Nephron progenitor cell (in vitro differentiated cells): ENCODE results near the gene GALNT3.

Source experiments
- DNase-seq: peaks from one replicate; pipeline ENCODE4 v3.0.0; 2021
- H3K27ac Mint-ChIP-seq: 2 replicates; pipeline ENCODE4 v1.8.0; 2021; ENCODE audit warnings: mild to moderate bottlenecking, moderate library complexity, mixed read lengths
- H3K27me3 Mint-ChIP-seq: 2 replicates; pipeline ENCODE4 v1.8.0; 2021; ENCODE audit warnings: mild to moderate bottlenecking, low read depth, mixed read lengths; ENCODE audit not compliant: poor library complexity
- H3K36me3 Mint-ChIP-seq: 2 replicates; pipeline ENCODE4 v1.8.0; 2021; ENCODE audit warnings: low read depth, mixed read lengths
- H3K4me1 Mint-ChIP-seq: 2 replicates; pipeline ENCODE4 v1.8.0; 2021; ENCODE audit warnings: mixed read lengths
- H3K4me3 Mint-ChIP-seq: 2 replicates; pipeline ENCODE4 v1.8.0; 2021; ENCODE audit warnings: mild to moderate bottlenecking, moderate library complexity, mixed read lengths
- H3K9me3 Mint-ChIP-seq: 2 replicates; pipeline ENCODE4 v1.8.0; 2021; ENCODE audit warnings: mild to moderate bottlenecking, moderate library complexity, mixed read lengths
- TF ChIP-seq, protein P1 (sequence below): fragments of 200-600 bp; sonication (generic); IDR thresholded peaks from 2 replicates; pipeline ENCODE4 v1.5.0; 2021; ENCODE audit warnings: antibody characterized with exemption

GALNT3 gene

DNA sequence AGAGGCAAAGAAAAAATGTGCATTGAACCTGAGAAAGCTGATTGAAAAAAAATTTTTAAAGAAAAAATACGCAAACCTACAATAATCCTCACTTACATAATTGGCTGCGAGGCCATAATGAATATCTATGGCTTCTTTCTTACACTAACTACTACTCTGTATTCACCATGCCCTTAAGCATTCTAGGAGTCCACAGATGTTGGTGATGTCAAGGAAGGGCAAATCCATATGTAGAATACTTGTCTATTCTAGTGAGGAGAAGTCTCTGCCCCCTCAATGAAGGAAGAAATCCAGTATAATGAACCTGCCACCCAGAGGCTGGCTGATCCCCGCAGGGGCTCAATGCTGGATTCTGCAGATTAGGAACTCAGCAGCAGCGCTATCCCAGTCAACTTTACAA lies 14.3 kb downstream of the GALNT3 start:
- no peaks in the 10 kb centered on the region for H3K4me1 Mint-ChIP-seq
- H3K36me3 Mint-ChIP-seq, result peaks cover 5% of the 10 kb centered on the region
- H3K4me3 Mint-ChIP-seq, result no peak overlapping the region
- peaks cover 23% of the 10 kb centered on the region for H3K9me3 Mint-ChIP-seq
- TF ChIP-seq, protein P1, sequence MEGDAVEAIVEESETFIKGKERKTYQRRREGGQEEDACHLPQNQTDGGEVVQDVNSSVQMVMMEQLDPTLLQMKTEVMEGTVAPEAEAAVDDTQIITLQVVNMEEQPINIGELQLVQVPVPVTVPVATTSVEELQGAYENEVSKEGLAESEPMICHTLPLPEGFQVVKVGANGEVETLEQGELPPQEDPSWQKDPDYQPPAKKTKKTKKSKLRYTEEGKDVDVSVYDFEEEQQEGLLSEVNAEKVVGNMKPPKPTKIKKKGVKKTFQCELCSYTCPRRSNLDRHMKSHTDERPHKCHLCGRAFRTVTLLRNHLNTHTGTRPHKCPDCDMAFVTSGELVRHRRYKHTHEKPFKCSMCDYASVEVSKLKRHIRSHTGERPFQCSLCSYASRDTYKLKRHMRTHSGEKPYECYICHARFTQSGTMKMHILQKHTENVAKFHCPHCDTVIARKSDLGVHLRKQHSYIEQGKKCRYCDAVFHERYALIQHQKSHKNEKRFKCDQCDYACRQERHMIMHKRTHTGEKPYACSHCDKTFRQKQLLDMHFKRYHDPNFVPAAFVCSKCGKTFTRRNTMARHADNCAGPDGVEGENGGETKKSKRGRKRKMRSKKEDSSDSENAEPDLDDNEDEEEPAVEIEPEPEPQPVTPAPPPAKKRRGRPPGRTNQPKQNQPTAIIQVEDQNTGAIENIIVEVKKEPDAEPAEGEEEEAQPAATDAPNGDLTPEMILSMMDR, result no peak
- H3K27me3 Mint-ChIP-seq, result no peaks in the 10 kb centered on the region
- H3K27ac Mint-ChIP-seq, result no peak overlapping the region
- DNase-seq, result no peak

DNA sequence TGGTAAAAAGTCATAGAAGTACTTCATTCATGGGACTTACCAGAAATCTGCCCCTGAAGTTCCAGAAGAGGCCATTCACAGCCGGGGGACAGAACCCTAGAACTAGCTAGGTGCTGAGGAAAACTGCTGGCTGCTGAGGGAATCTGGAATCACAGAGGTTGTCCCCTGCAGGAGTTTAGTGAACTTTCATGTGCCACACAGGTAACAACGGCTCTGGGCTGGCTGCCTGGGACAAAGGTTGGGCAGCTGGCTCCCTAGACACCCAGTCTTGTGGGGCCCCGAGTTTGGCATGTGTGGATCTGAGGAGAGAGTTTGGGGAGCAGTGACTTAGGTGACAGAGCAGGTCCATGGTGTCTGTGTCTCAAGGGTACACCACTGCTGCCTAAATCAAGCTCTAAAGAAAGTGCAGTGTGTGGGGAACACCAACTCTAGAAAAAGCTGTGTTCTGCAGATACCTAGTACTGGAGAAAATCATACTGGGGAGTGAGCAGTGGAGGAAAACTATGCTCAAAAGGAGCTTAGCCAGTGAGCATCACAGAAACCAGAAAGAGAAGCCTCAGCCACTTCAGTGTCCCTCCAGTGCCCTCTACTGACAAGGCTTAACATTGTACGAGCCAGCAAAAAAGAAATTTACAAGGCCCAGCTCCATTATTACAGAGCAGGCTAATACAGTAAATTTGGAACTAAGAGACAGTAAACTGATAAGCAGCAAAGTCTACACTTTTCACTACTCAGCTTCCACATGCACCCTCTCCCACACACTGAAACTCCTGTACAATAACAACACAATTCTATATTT lies 15.2 kb downstream of the GALNT3 start:
- Mint-ChIP-seq H3K36me3 (peaks cover 5% of the 10 kb centered on the region), H3K27ac (no peak overlapping the region), H3K27me3 (no peaks in the 10 kb centered on the region), H3K4me3 (no peak overlapping the region), H3K9me3 (peaks cover 23% of the 10 kb centered on the region), H3K4me1 (no peaks in the 10 kb centered on the region)
- no peak for DNase-seq
- TF ChIP-seq, protein P1, result no peak

DNA sequence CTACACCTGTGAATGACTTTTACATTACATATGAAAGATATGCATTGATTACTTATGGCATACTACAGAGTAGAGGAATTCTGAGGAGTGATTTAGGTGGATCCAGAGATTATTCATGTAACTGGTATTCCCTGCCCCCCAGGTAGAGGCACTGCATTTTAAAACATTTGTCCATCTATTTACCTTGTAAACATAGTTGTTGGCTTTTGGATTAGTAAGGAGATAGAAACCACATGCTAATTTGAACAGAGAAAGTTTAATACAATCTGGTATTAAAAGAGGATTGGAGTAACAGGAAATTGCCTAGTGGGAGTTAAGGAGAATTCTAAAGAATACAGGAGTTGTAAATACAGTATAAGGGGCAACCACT lies 15.9 kb downstream of the GALNT3 start:
- no peak for DNase-seq
- H3K4me1 Mint-ChIP-seq, result no peaks in the 10 kb centered on the region
- H3K27me3 Mint-ChIP-seq, result no peaks in the 10 kb centered on the region
- no peak overlapping the region for H3K4me3 Mint-ChIP-seq
- H3K9me3 Mint-ChIP-seq, result peaks cover 23% of the 10 kb centered on the region
- no peak overlapping the region for H3K27ac Mint-ChIP-seq
- TF ChIP-seq, protein P1, result no peak
- peaks cover 5% of the 10 kb centered on the region for H3K36me3 Mint-ChIP-seq

DNA sequence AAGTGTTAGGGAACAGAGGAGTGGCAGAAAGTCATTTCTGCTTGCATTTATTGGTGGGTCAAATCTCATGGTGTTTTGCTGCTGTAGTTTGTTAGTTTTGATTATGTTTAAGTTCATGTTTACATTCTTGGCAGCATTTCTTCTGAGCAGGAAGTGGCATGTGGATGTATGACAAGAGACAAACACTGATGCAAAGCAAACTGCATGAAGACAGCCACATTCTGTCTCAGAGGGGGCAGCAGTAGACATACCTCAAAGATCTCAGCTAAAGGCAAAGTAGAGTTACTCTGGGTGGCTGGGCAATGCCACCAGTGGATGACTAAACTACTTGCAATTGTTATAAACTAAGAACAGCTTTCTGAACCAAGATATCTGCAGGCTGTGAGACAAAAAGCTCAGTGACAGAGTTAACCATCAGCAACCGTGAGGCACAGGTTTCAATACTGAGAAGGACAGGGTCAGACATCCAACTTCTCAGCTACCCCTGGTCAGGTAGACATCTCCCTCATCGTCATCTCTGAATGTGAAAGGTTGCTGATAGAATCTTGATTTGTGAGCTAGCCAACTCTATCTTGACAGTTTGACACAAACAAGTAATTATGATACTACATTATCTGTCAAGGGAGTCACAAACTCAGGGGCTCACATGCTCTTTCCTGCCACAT lies 16.4 kb downstream of the GALNT3 start:
- H3K27ac Mint-ChIP-seq, result peak overlapping the region; percentile 43
- TF ChIP-seq, protein P1, result no peak
- peaks cover 23% of the 10 kb centered on the region for H3K9me3 Mint-ChIP-seq
- H3K4me1 Mint-ChIP-seq, result no peaks in the 10 kb centered on the region
- H3K27me3 Mint-ChIP-seq, result no peaks in the 10 kb centered on the region
- DNase-seq, result no peak
- peaks cover 5% of the 10 kb centered on the region for H3K36me3 Mint-ChIP-seq
- H3K4me3 Mint-ChIP-seq, result no peak overlapping the region

DNA sequence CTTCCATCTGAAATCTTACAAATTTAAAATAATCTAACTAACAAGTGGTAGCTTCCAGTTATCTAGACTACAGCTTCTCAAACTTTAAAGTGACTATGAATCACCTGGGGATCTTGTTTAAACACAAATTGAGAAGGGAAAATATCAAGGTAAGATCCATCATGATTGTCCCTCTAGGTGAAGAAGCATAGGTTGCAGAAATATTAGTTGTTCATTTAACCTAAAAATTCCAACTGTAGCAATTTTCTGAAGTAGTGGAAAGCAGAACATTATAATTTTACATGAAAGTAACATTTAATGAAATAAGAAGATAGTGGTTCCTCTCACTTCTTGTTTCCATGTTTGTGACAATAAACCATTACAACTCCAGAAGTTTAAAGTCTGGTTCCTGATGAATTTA lies 17.3 kb downstream of the GALNT3 start:
- Mint-ChIP-seq H3K4me1 (no peaks in the 10 kb centered on the region), H3K27ac (no peak overlapping the region), H3K9me3 (peaks cover 23% of the 10 kb centered on the region), H3K4me3 (no peak overlapping the region), H3K36me3 (peaks cover 5% of the 10 kb centered on the region), H3K27me3 (no peaks in the 10 kb centered on the region)
- TF ChIP-seq, protein P1, result no peak
- no peak for DNase-seq
